Transverse colon (tissue), 4 donors: Measurements from ENCODE around the gene ADAMTS14. TPM values are rescaled to one million over a fixed set of nuclear protein-coding genes. Genes with fewer than 3 reads are reported as not detected.
A peak's percentile ranks its signal among the peaks of the same experiment; 100 is the strongest.
"Not testable (repeated sequence)": the region's sequence is repeated elsewhere in the genome, so short reads cannot be mapped to it uniquely, and the experiment has no call there.

Experiments used
- DNase-seq: peaks from one replicate; pipeline ENCODE4 v3.0.0-alpha.2; 2019
- H3K27ac ChIP-seq, 4 donors: fragments of 200-600 bp; sonication (generic); 2 replicates each; pipeline ENCODE4 v1.5.1; 2016 to 2018; ENCODE audit warnings: inconsistent platforms in 4 of 4
- H3K27me3 ChIP-seq: fragments of 200-600 bp; sonication (generic); 2 replicates; pipeline ENCODE4 v1.5.1; 2017; ENCODE audit warnings: inconsistent platforms
- H3K36me3 ChIP-seq, 4 donors: fragments of 200-600 bp; sonication (generic); 2 replicates each; pipeline ENCODE4 v1.5.1; 2017 to 2019; ENCODE audit warnings: inconsistent platforms in 4 of 4
- H3K4me1 ChIP-seq, 4 donors: fragments of 200-600 bp; sonication (generic); 2 replicates each; pipeline ENCODE4 v1.5.1; 2017 to 2020; ENCODE audit warnings: inconsistent platforms in 4 of 4
- H3K4me3 ChIP-seq, 4 donors: fragments of 200-600 bp; sonication (generic); 1 replicate in 1 of 4; 2 replicates in 3 of 4; pipeline versions ENCODE4 v1.5.1 to v1.6.1; 2017 to 2019; ENCODE audit warnings: inconsistent platforms in 4 of 4
- H3K9me3 ChIP-seq, 2 donors: fragments of 200-600 bp; sonication (generic); 2 replicates each; pipeline ENCODE4 v1.5.1; 2017 to 2019; ENCODE audit warnings: inconsistent platforms in 2 of 2
- EP300 ChIP-seq: sonication (generic); formaldehyde crosslinking; IDR thresholded peaks from one replicate; pipeline ENCODE4 v1.6.1; 2017; ENCODE audit warnings: antibody characterized with exemption, low read depth
- POLR2A ChIP-seq: fragments of 450-650 bp; IDR thresholded peaks from one replicate; pipeline ENCODE4 v1.6.1; 2016; ENCODE audit warnings: antibody characterized with exemption, mild to moderate bottlenecking, moderate library complexity
- POLR2AphosphoS5 ChIP-seq, 3 donors: sonication (generic); formaldehyde crosslinking; IDR thresholded peaks; one replicate each; pipeline ENCODE4 v1.6.1; 2016; ENCODE audit warnings: antibody characterized with exemption in 3 of 3
- WGBS, 2 donors: methylation state at CpG; one replicate each; pipeline ENCODE4 v1.1.5; 2018; ENCODE audit warnings: low coverage in 1 of 2; 5-methylcytosine and 5-hydroxymethylcytosine counted together
- in situ Hi-C, 4 donors: fragments of 200-750 bp; cut with MboI; loops; one replicate each; pipeline versions ENCODE4 v1.15.0 to v1.15.1; 2017; ENCODE audit warnings: low sequenced_read_pairs in 3 of 4, low pct_ligation_motif_present in 1 of 4, low pct_unique_long_range_greater_than_20kb in 1 of 4
- intact Hi-C: fragments of 100-400 bp; cut with DNase I; formaldehyde crosslinking; loops from one replicate; pipeline ENCODE4 v1.15.1; 2023; ENCODE audit warnings: low total_unique reads
- total RNA-seq, 4 donors: library from RNA; depleted of rRNA; stranded (reverse); fragments of >200 nt; gene quantifications; one replicate each; pipeline ENCODE4 v1.1.0, GENCODE V29; 2016
- TF ChIP-seq, protein P1 (sequence below), 5 experiments: fragments of 200-600 bp in 3 of 5; fragments of 450-650 bp in 2 of 5; sonication (generic) in 3 of 5; IDR thresholded peaks; 1 replicate in 2 of 5; 2 replicates in 3 of 5; pipeline ENCODE4 v1.5.1; 2016 to 2017; ENCODE audit warnings: antibody characterized with exemption in 5 of 5, inconsistent platforms in 3 of 5, mild to moderate bottlenecking in 2 of 5, moderate library complexity in 1 of 5

The ADAMTS14 gene
- total RNA-seq, 4 donors from 2014 or later: 0.95 to 3.8 (median 1.4) TPM

DNA sequence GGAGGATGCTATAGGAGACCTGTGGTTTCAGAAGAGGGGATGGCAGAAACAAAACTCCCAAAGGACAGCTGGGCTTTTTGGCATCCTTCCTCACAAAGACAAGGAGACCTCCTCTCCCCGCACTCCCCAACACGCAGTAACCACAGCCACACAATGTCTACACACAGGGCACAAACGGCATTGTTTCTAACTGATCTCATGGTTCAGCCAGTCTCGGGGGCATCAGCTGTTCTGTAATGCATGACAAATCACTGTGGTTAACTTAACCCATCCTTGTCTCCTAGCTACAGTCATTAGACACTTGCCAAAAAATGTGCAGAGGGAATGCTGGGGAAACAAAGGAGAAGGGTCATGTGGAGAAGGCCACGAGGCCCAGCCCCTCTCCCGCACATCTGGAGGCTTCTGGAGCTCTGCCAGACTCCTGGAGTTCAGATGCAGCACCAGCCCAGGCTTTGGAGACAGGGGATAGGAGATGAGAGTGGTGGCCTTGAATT is 7.6 kb upstream of the ADAMTS14 start:
- no peaks in the 10 kb centered on the region for H3K9me3 ChIP-seq
- H3K36me3 ChIP-seq: no peaks in the 10 kb centered on the region
- no peak for DNase-seq
- no peaks in the 10 kb centered on the region for H3K27me3 ChIP-seq
- 0 to 45% methylated on average over 1 to 6 of the region's 6 CpGs for WGBS, 2 donors
- peaks cover 0 to 10% (median 4%) of the 10 kb centered on the region in 4 donors for H3K4me1 ChIP-seq
- H3K4me3 ChIP-seq: no peak overlapping the region
- in situ Hi-C loops (no loop called here), intact Hi-C loops (no loop called here)
- peak overlapping the region; percentile 34 to 64 (median 56) for H3K27ac ChIP-seq
- TF ChIP-seq POLR2A: no peak
- peak in 1 of 3 donors; percentile 31 for TF ChIP-seq POLR2AphosphoS5 (IDR thresholded peaks at IDR 0.05)

GRCh38 chr10:70666960-70667798 is 5.1 kb upstream of the ADAMTS14 start:
- in situ Hi-C loops: no loop called here
- TF ChIP-seq POLR2A (no peak), EP300 (no peak), POLR2AphosphoS5 (IDR thresholded peaks at IDR 0.05) (no peak)
- TF ChIP-seq, protein P1, sequence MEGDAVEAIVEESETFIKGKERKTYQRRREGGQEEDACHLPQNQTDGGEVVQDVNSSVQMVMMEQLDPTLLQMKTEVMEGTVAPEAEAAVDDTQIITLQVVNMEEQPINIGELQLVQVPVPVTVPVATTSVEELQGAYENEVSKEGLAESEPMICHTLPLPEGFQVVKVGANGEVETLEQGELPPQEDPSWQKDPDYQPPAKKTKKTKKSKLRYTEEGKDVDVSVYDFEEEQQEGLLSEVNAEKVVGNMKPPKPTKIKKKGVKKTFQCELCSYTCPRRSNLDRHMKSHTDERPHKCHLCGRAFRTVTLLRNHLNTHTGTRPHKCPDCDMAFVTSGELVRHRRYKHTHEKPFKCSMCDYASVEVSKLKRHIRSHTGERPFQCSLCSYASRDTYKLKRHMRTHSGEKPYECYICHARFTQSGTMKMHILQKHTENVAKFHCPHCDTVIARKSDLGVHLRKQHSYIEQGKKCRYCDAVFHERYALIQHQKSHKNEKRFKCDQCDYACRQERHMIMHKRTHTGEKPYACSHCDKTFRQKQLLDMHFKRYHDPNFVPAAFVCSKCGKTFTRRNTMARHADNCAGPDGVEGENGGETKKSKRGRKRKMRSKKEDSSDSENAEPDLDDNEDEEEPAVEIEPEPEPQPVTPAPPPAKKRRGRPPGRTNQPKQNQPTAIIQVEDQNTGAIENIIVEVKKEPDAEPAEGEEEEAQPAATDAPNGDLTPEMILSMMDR (IDR thresholded peaks at IDR 0.05): no peak

GRCh38 chr10:70667818-70668217 is 4.5 kb upstream of the ADAMTS14 start:
- H3K27ac ChIP-seq, H3K9me3 ChIP-seq, H3K4me3 ChIP-seq, DNase-seq, H3K36me3 ChIP-seq, intact Hi-C loops, in situ Hi-C loops: not testable (repeated sequence)
- Histone ChIP-seq H3K4me1 (peaks cover 0 to 13% (median 5%) of the 10 kb centered on the region in 4 donors), H3K27me3 (peaks cover 13% of the 10 kb centered on the region)
- 88 to 92% methylated on average over 6 of the region's 6 CpGs for WGBS, 2 donors

More at GRCh38 chr10:70666960-70667798, 5.1 kb upstream of the ADAMTS14 start:
- H3K9me3 ChIP-seq: no peaks in the 10 kb centered on the region
- intact Hi-C loops: no loop called here
- no peak overlapping the region for H3K4me3 ChIP-seq
- WGBS, 2 donors: 83 to 84% methylated on average over 6 to 7 of the region's 7 CpGs
- no peaks in the 10 kb centered on the region for H3K36me3 ChIP-seq
- H3K27ac ChIP-seq: no peak overlapping the region
- DNase-seq: no peak
- peaks cover 0 to 10% (median 4%) of the 10 kb centered on the region in 4 donors for H3K4me1 ChIP-seq
- peaks cover 9% of the 10 kb centered on the region for H3K27me3 ChIP-seq

DNA sequence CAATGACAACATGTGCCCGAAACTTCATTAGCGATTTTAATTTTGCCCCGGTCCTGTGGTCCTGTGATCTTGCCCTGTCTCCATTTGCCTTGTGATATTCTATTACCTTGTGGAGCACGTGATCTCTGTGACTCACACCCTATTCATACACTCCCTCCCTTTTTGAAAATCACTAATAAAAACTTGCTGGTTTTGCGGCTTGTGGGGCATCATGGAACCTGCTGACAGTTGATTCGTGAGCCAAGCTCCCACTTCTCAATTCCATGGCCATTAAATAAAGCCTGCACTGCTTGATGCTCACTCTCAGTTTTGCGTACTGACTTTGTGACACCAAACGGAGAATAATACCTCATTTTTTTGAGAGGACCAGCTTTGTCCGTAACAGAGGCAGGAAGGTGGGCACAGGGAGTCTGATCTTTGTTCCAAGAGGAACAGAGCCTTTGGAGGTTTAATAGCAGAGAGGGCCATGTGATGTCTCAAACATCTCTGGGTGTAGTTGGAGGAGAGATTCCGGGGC is 3.8 kb upstream of the ADAMTS14 start:
- no peak for DNase-seq
- H3K4me3 ChIP-seq: no peak overlapping the region
- peaks cover 20% of the 10 kb centered on the region for H3K27me3 ChIP-seq
- no peaks in the 10 kb centered on the region for H3K9me3 ChIP-seq
- peaks cover 2 to 18% (median 8%) of the 10 kb centered on the region in 4 donors for H3K4me1 ChIP-seq
- no peak for TF ChIP-seq POLR2AphosphoS5 (IDR thresholded peaks at IDR 0.05)
- TF ChIP-seq EP300: no peak
- TF ChIP-seq, protein P1 (IDR thresholded peaks at IDR 0.05): no peak
- no peak for TF ChIP-seq POLR2A
- intact Hi-C loops (no loop called here), in situ Hi-C loops (no loop called here)
- no peaks in the 10 kb centered on the region for H3K36me3 ChIP-seq
- no peak overlapping the region for H3K27ac ChIP-seq
- 84 to 90% methylated on average over 9 to 10 of the region's 10 CpGs for WGBS, 2 donors

- Histone ChIP-seq H3K4me3 (no peak overlapping the region), H3K4me1 (peaks cover 2 to 18% (median 12%) of the 10 kb centered on the region in 4 donors), H3K27ac (no peak overlapping the region), H3K36me3 (no peaks in the 10 kb centered on the region), H3K27me3 (peaks cover 25% of the 10 kb centered on the region), H3K9me3 (no peaks in the 10 kb centered on the region)
- in situ Hi-C loops (no loop called here), intact Hi-C loops (no loop called here)
- TF ChIP-seq POLR2A (no peak), EP300 (no peak), POLR2AphosphoS5 (IDR thresholded peaks at IDR 0.05) (no peak)
- TF ChIP-seq, protein P1 (IDR thresholded peaks at IDR 0.05): no peak
- DNase-seq: no peak
Measured at GRCh38 chr10:70669015-70669414, 3.3 kb upstream of the ADAMTS14 start.
